Right lung (tissue), 5 donors: ENCODE measurements around the gene ATP5MC2. TPM values are rescaled to one million over a fixed set of nuclear protein-coding genes. Genes with fewer than 3 reads are reported as not detected.
A peak's percentile ranks its signal among the peaks of the same experiment; 100 is the strongest.
"Not testable (repeated sequence)": the region's sequence is repeated elsewhere in the genome, so short reads cannot be mapped to it uniquely, and the experiment has no call there.

Experiments
- DNase-seq, 2 donors: peaks; one replicate each; pipeline ENCODE4 v3.0.0-alpha.2; 2013
- polyA plus RNA-seq, 5 donors: library from polyadenylated mRNA; unstranded; fragments of 120-200 nt; gene quantifications; one replicate each; pipeline versions ENCODE4 v1.2.1 to v1.2.3, GENCODE V29; 2013; ENCODE audit warnings: inconsistent platforms in 1 of 5, low replicate concordance in 1 of 5; ENCODE audit not compliant: insufficient read length in 5 of 5, insufficient read depth in 1 of 5

Gene ATP5MC2
- polyA plus RNA-seq, 5 donors = 523 to 676 (median 583) TPM

- no peak for DNase-seq
These were observed 20.9 kb upstream of the ATP5MC2 start for GRCh38 chr12:53696655-53697331.

- peak; percentile 61 to 70 for DNase-seq
These were observed 20.4 kb upstream of the ATP5MC2 start for GRCh38 chr12:53696285-53696654.

- peak in 1 of 2 donors; percentile 12 for DNase-seq
These were observed 19.6 kb upstream of the ATP5MC2 start for GRCh38 chr12:53695152-53696145.

GRCh38 chr12:53694756-53695151 lies 18.9 kb upstream of the ATP5MC2 start:
- no peak for DNase-seq

- DNase-seq = no peak
These were observed 12.3 kb upstream of the ATP5MC2 start for GRCh38 chr12:53688134-53688533.

- no peak for DNase-seq
These were observed 10.6 kb upstream of the ATP5MC2 start for GRCh38 chr12:53686436-53686835.

- DNase-seq = no peak
These were observed 8.9 kb upstream of the ATP5MC2 start for GRCh38 chr12:53684654-53685220.

GRCh38 chr12:53683983-53684382 lies 8.1 kb upstream of the ATP5MC2 start:
- no peak for DNase-seq

- no peak for DNase-seq
These were observed 7.6 kb upstream of the ATP5MC2 start for GRCh38 chr12:53683494-53683893.

- DNase-seq = not testable (repeated sequence)
These were observed 4.2 kb upstream of the ATP5MC2 start for GRCh38 chr12:53680061-53680460.

- peak in 1 of 2 donors; percentile 23 for DNase-seq
These were observed 1.9 kb upstream of the ATP5MC2 start for GRCh38 chr12:53677800-53678148.

GRCh38 chr12:53677016-53677799 lies 1.3 kb upstream of the ATP5MC2 start:
- peak in 1 of 2 donors; percentile 41 for DNase-seq

GRCh38 chr12:53676656-53677015 lies 753 bp upstream of the ATP5MC2 start:
- peak; percentile 68 for DNase-seq

GRCh38 chr12:53674977-53675700 lies 744 bp downstream of the ATP5MC2 start:
- no peak for DNase-seq

- no peak for DNase-seq
These were observed 4.9 kb downstream of the ATP5MC2 start for GRCh38 chr12:53670971-53671370.

- no peak for DNase-seq
These were observed 5.6 kb downstream of the ATP5MC2 start for GRCh38 chr12:53670308-53670707.

GRCh38 chr12:53667080-53667479 lies 8.8 kb downstream of the ATP5MC2 start:
- DNase-seq = no peak

- no peak for DNase-seq
These were observed 10.9 kb downstream of the ATP5MC2 start for GRCh38 chr12:53664936-53665335.

GRCh38 chr12:53664191-53664590 lies 11.7 kb downstream of the ATP5MC2 start:
- DNase-seq = no peak

- DNase-seq = no peak
These were observed 15.8 kb downstream of the ATP5MC2 start for GRCh38 chr12:53660041-53660440.

- DNase-seq = no peak
These were observed 16.3 kb downstream of the ATP5MC2 start for GRCh38 chr12:53659571-53659981.
